HepG2 (cell line): Measurements from ENCODE around the gene SPECC1L. TPM values are rescaled to one million over a fixed set of nuclear protein-coding genes. Genes with fewer than 3 reads are reported as not detected.

ENCODE experiments used
- CEBPG ChIP-seq: IDR thresholded peaks from 2 replicates; pipeline ENCODE4 v1.6.1; 2016
- CREB1 ChIP-seq, 2 experiments: fragments of 450-650 bp in 1 of 2; IDR thresholded peaks; 2 replicates each; pipeline ENCODE4 v1.6.1; 2016 to 2017; ENCODE audit warnings: control low read depth in 1 of 2, mild to moderate bottlenecking in 1 of 2, missing compliant biosample characterization in 1 of 2, missing genetic modification characterization in 1 of 2
- DNMT3B ChIP-seq: conservative IDR thresholded peaks from 2 replicates; pipeline ENCODE4 v1.6.1; 2016; ENCODE audit warnings: missing biosample characterization, control low read depth
- EHMT2 ChIP-seq: fragments of 200-600 bp; sonication (generic); IDR thresholded peaks from 2 replicates; pipeline ENCODE4 v1.7.0; 2017; ENCODE audit warnings: antibody characterized with exemption, low read depth, low read length, borderline replicate concordance
- HMGA1 ChIP-seq: sonication (generic); formaldehyde crosslinking; conservative IDR thresholded peaks from 2 replicates; pipeline ENCODE4 v1.4.0; 2020; ENCODE audit warnings: missing genetic modification reagents
- NCOA2 ChIP-seq: sonication (generic); formaldehyde crosslinking; IDR thresholded peaks from 2 replicates; pipeline ENCODE4 v1.8.0; 2022; ENCODE audit warnings: inconsistent platforms
- NFYC ChIP-seq: IDR thresholded peaks from 2 replicates; pipeline ENCODE4 v1.6.1; 2016; ENCODE audit warnings: missing genetic modification reagents, missing compliant biosample characterization
- ZBTB21 ChIP-seq: sonication (generic); formaldehyde crosslinking; IDR thresholded peaks from 2 replicates; pipeline ENCODE4 v1.4.0; 2020; ENCODE audit warnings: missing genetic modification reagents
- ZNF138 ChIP-seq: sonication (generic); formaldehyde crosslinking; IDR thresholded peaks from 2 replicates; pipeline ENCODE4 v1.5.0; 2020; ENCODE audit warnings: mild to moderate bottlenecking, low read depth, missing genetic modification reagents
- ZNF205 ChIP-seq: IDR thresholded peaks from 2 replicates; pipeline ENCODE4 v1.6.1; 2018; ENCODE audit warnings: missing biosample characterization, missing genetic modification reagents
- ZNF326 ChIP-seq: sonication (generic); formaldehyde crosslinking; IDR thresholded peaks from 2 replicates; pipeline ENCODE4 v1.4.0; 2020; ENCODE audit warnings: missing genetic modification reagents, borderline replicate concordance
- ZSCAN9 ChIP-seq: IDR thresholded peaks from 2 replicates; pipeline ENCODE4 v1.6.1; 2016; ENCODE audit warnings: borderline replicate concordance
- polyA plus RNA-seq, 8 experiments: library from polyadenylated mRNA; depleted of rRNA in 3 of 8; stranded (reverse) in 7 of 8; unstranded in 1 of 8; fragments of >200 nt; fragmentation: Illumina TruSeq in 4 of 8; extraction: Trizol in 4 of 8; gene quantifications; 2 replicates each; pipeline versions ENCODE4 v1.2.1 to v1.2.3, GENCODE V29; 2011 to 2016; ENCODE audit warnings: low read depth in 4 of 8, missing spikeins in 1 of 8, mixed read lengths in 1 of 8; ENCODE audit not compliant: insufficient read depth in 1 of 8
- total RNA-seq, 5 experiments: library from RNA; depleted of rRNA; stranded (reverse); fragments of >200 nt; fragmentation: Illumina TruSeq; extraction: Trizol; gene quantifications; 2 replicates each; pipeline ENCODE4 v1.2.3, GENCODE V29; 2016; ENCODE audit warnings: low read depth in 1 of 5
- TF ChIP-seq, protein P1 (sequence below): IDR thresholded peaks from 2 replicates; pipeline ENCODE4 v1.6.1; 2016
- TF ChIP-seq, protein P2 (sequence below): sonication (generic); formaldehyde crosslinking; IDR thresholded peaks from 2 replicates; pipeline ENCODE4 v1.4.0; 2020; ENCODE audit warnings: missing genetic modification reagents
- TF ChIP-seq, protein P3 (sequence below): sonication (generic); formaldehyde crosslinking; IDR thresholded peaks from 2 replicates; pipeline ENCODE4 v1.9.0; 2022; ENCODE audit warnings: missing genetic modification reagents, mild to moderate bottlenecking, borderline replicate concordance
- TF ChIP-seq, protein P4 (sequence below): IDR thresholded peaks from 2 replicates; pipeline ENCODE4 v1.6.1; 2016; ENCODE audit warnings: missing compliant biosample characterization, missing genetic modification reagents, borderline replicate concordance
- TF ChIP-seq, protein P5 (sequence below): sonication (generic); formaldehyde crosslinking; IDR thresholded peaks from 2 replicates; pipeline ENCODE4 v1.4.0; 2020; ENCODE audit warnings: missing genetic modification reagents, borderline replicate concordance
- TF ChIP-seq, protein P6 (sequence below): sonication (generic); formaldehyde crosslinking; IDR thresholded peaks from 2 replicates; pipeline ENCODE4 v1.5.0; 2020; ENCODE audit warnings: mild to moderate bottlenecking, low read depth, missing genetic modification reagents, borderline replicate concordance

The SPECC1L gene
- total and polyA plus RNA-seq, 2 of the 13 experiments (the other 11 are each of a cell fraction or from before 2014, with no cell fraction given) = 14.1 to 30.3 TPM

DNA sequence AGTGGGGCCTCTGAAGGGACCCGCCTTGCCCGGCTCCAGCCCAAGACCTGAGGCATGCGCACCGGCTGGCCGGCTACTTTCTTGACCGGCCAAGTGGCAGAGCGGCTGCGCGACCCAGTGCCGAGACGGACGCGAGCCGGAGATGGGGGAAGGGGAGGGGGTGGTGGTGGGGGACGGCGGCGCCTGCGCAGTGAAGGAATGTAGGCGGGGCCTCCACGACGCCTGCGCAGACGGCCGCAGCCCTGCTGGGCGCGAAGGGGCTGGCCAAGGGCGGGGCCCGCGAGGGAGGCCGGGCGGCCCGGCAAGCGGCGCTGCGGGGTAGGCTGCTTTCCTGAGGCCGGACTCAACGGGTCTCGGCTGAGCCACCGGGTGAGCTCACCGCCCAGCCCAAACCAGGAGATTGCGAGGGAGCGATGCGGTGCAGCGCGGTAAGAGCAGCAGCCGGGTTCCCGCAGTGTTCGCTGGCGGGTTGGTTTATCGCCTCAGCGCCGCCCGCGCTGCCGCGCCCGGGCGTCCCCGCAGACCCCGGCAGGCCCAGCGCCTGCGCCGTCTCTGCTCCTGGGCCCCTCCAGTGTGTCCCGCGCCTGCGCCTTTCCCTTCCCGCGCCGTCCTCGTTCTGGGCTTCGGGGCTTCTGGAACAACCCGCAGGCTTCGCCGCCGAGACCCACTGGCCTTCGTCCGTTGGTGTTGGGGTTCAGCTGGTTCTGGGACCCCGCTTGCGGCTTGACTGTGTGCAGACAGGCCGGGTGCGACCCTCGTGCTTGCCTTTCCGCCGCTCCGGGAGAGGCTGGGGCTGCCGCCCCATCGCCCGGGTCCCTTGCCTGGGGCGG lies at the start of gene SPECC1L (continued):
- no peak for TF ChIP-seq CEBPG (CRISPR knock-in tag)
- no peak for TF ChIP-seq ZNF326
- TF ChIP-seq, protein P1, sequence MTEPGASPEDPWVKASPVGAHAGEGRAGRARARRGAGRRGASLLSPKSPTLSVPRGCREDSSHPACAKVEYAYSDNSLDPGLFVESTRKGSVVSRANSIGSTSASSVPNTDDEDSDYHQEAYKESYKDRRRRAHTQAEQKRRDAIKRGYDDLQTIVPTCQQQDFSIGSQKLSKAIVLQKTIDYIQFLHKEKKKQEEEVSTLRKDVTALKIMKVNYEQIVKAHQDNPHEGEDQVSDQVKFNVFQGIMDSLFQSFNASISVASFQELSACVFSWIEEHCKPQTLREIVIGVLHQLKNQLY = no peak
- TF ChIP-seq, protein P2, sequence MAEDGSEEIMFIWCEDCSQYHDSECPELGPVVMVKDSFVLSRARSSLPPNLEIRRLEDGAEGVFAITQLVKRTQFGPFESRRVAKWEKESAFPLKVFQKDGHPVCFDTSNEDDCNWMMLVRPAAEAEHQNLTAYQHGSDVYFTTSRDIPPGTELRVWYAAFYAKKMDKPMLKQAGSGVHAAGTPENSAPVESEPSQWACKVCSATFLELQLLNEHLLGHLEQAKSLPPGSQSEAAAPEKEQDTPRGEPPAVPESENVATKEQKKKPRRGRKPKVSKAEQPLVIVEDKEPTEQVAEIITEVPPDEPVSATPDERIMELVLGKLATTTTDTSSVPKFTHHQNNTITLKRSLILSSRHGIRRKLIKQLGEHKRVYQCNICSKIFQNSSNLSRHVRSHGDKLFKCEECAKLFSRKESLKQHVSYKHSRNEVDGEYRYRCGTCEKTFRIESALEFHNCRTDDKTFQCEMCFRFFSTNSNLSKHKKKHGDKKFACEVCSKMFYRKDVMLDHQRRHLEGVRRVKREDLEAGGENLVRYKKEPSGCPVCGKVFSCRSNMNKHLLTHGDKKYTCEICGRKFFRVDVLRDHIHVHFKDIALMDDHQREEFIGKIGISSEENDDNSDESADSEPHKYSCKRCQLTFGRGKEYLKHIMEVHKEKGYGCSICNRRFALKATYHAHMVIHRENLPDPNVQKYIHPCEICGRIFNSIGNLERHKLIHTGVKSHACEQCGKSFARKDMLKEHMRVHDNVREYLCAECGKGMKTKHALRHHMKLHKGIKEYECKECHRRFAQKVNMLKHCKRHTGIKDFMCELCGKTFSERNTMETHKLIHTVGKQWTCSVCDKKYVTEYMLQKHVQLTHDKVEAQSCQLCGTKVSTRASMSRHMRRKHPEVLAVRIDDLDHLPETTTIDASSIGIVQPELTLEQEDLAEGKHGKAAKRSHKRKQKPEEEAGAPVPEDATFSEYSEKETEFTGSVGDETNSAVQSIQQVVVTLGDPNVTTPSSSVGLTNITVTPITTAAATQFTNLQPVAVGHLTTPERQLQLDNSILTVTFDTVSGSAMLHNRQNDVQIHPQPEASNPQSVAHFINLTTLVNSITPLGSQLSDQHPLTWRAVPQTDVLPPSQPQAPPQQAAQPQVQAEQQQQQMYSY (CRISPR knock-in tag) = peak; percentile 37; the same call in 1 of the 2 replicates
- TF ChIP-seq CREB1 (IDR thresholded peaks at IDR 0.05) = no peak
- TF ChIP-seq CREB1 (CRISPR knock-in tag; IDR thresholded peaks at IDR 0.05) = no peak
- TF ChIP-seq EHMT2 = no peak
- TF ChIP-seq, protein P3, sequence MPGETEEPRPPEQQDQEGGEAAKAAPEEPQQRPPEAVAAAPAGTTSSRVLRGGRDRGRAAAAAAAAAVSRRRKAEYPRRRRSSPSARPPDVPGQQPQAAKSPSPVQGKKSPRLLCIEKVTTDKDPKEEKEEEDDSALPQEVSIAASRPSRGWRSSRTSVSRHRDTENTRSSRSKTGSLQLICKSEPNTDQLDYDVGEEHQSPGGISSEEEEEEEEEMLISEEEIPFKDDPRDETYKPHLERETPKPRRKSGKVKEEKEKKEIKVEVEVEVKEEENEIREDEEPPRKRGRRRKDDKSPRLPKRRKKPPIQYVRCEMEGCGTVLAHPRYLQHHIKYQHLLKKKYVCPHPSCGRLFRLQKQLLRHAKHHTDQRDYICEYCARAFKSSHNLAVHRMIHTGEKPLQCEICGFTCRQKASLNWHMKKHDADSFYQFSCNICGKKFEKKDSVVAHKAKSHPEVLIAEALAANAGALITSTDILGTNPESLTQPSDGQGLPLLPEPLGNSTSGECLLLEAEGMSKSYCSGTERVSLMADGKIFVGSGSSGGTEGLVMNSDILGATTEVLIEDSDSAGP = peak; percentile 76; the same call in 1 of the 2 replicates
- TF ChIP-seq, protein P4, sequence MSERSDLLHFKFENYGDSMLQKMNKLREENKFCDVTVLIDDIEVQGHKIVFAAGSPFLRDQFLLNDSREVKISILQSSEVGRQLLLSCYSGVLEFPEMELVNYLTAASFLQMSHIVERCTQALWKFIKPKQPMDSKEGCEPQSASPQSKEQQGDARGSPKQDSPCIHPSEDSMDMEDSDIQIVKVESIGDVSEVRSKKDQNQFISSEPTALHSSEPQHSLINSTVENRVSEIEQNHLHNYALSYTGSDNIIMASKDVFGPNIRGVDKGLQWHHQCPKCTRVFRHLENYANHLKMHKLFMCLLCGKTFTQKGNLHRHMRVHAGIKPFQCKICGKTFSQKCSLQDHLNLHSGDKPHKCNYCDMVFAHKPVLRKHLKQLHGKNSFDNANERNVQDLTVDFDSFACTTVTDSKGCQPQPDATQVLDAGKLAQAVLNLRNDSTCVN (CRISPR knock-in tag) = peak; percentile 73
- TF ChIP-seq ZNF205 (CRISPR knock-in tag) = peak; percentile 77; the same call in 1 of the 2 replicates
- 0 out of 2 replicates have a peak, but pooled peaks have one; percentile 20 for TF ChIP-seq NFYC (CRISPR knock-in tag)
- TF ChIP-seq, protein P5, sequence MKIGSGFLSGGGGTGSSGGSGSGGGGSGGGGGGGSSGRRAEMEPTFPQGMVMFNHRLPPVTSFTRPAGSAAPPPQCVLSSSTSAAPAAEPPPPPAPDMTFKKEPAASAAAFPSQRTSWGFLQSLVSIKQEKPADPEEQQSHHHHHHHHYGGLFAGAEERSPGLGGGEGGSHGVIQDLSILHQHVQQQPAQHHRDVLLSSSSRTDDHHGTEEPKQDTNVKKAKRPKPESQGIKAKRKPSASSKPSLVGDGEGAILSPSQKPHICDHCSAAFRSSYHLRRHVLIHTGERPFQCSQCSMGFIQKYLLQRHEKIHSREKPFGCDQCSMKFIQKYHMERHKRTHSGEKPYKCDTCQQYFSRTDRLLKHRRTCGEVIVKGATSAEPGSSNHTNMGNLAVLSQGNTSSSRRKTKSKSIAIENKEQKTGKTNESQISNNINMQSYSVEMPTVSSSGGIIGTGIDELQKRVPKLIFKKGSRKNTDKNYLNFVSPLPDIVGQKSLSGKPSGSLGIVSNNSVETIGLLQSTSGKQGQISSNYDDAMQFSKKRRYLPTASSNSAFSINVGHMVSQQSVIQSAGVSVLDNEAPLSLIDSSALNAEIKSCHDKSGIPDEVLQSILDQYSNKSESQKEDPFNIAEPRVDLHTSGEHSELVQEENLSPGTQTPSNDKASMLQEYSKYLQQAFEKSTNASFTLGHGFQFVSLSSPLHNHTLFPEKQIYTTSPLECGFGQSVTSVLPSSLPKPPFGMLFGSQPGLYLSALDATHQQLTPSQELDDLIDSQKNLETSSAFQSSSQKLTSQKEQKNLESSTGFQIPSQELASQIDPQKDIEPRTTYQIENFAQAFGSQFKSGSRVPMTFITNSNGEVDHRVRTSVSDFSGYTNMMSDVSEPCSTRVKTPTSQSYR (CRISPR knock-in tag) = peak; percentile 29; the same call in 1 of the 2 replicates
- no peak; the same call in 1 of the 2 replicates for TF ChIP-seq ZBTB21 (CRISPR knock-in tag)
- TF ChIP-seq ZNF138 (CRISPR knock-in tag) = peak; percentile 96
- peak; percentile 66; the same call in 1 of the 2 replicates for TF ChIP-seq NCOA2 (CRISPR knock-in tag)
- TF ChIP-seq HMGA1 (CRISPR knock-in tag) = no peak
- TF ChIP-seq ZSCAN9 (CRISPR knock-in tag) = peak; percentile 75; the same call in 1 of the 2 replicates
- no peak for TF ChIP-seq DNMT3B
- TF ChIP-seq, protein P6, sequence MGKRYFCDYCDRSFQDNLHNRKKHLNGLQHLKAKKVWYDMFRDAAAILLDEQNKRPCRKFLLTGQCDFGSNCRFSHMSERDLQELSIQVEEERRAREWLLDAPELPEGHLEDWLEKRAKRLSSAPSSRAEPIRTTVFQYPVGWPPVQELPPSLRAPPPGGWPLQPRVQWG = no peak
